Panc1 (cell line): ENCODE measurements around the gene VMAC. TPM values are rescaled to one million over a fixed set of nuclear protein-coding genes. Genes with fewer than 3 reads are reported as not detected.

Experiments
- ATAC-seq: fragments of 200-7000 bp; cut with Tn5 transposase; 2 replicates; pipeline ENCODE4 v1.9.1; 2020; ENCODE audit warnings: mild to moderate bottlenecking, moderate library complexity
- BruUV-seq: library from RNA; stranded (reverse); fragments of 400-500 nt; replicated peaks from 2 replicates; lab custom pipeline; 2021; lab: Mats Ljungman, UMichigan
- CTCF ChIA-PET: fragments of 300-600 bp; sonication (Branson Sonifier 250); formaldehyde crosslinking; loops from one replicate; lab custom pipeline; 2022; ENCODE audit warnings: antibody characterized with exemption; lab: Charles Lee
- POLR2A ChIA-PET: fragments of 300-600 bp; sonication (Branson Sonifier 250); formaldehyde crosslinking; loops from one replicate; lab custom pipeline; 2022; ENCODE audit warnings: antibody characterized with exemption; lab: Charles Lee
- DNase-seq: peaks from one replicate; pipeline ENCODE4 v3.0.0-alpha.2; 2010; ENCODE audit warnings: low read depth, low spot score
- H3K27ac ChIP-seq: 2 replicates; pipeline ENCODE4 v1.5.1; 2011; ENCODE audit warnings: mild to moderate bottlenecking, low read length, inconsistent platforms
- H3K27me3 ChIP-seq: fragments of 200-500 bp; sonication (Bioruptor generic); 2 replicates; pipeline ENCODE4 v1.6.0; 2014; ENCODE audit warnings: low read length, inconsistent platforms; ENCODE audit not compliant: control insufficient read depth, insufficient read depth
- H3K36me3 ChIP-seq: fragments of 200-500 bp; sonication (Bioruptor generic); 2 replicates; pipeline ENCODE4 v1.5.1; 2014; ENCODE audit warnings: inconsistent platforms, mild to moderate bottlenecking, low read length, moderate library complexity; ENCODE audit not compliant: control insufficient read depth, insufficient read depth
- H3K4me1 ChIP-seq: 2 replicates; pipeline ENCODE4 v1.5.1; 2011; ENCODE audit warnings: inconsistent platforms, mild to moderate bottlenecking, low read length, moderate library complexity; ENCODE audit not compliant: control insufficient read depth, insufficient read depth
- H3K4me3 ChIP-seq, 2 experiments: 2 replicates each; pipeline ENCODE4 v1.5.1; 2011 to 2012; ENCODE audit warnings: low read depth in 2 of 2, low read length in 2 of 2, mild to moderate bottlenecking in 2 of 2, inconsistent platforms in 1 of 2, moderate library complexity in 1 of 2
- H3K9me3 ChIP-seq: fragments of 200-500 bp; sonication (Bioruptor generic); 2 replicates; pipeline ENCODE4 v1.5.1; 2014; ENCODE audit warnings: low read depth, mild to moderate bottlenecking, inconsistent platforms, low read length, moderate library complexity; ENCODE audit not compliant: control insufficient read depth, insufficient read depth
- POLR2AphosphoS5 ChIP-seq: IDR thresholded peaks from 2 replicates; pipeline ENCODE4 v1.6.1; 2012; ENCODE audit warnings: mild to moderate bottlenecking, low read depth, low read length, moderate library complexity
- SIN3A ChIP-seq: IDR thresholded peaks from 2 replicates; pipeline ENCODE4 v1.6.1; 2012; ENCODE audit warnings: low read depth, mild to moderate bottlenecking, low read length, moderate library complexity, borderline replicate concordance; ENCODE audit not compliant: insufficient read depth
- TCF7L2 ChIP-seq: IDR thresholded peaks from 2 replicates; pipeline ENCODE4 v1.6.1; 2011; ENCODE audit warnings: mild to moderate bottlenecking, low read depth, low read length, inconsistent platforms
- in situ Hi-C: cut with HindIII; loops from 2 replicates; pipeline ENCODE4 v1.10.0; 2016; ENCODE audit warnings: low sequenced_read_pairs, low pct_unique_long_range_greater_than_20kb
- intact Hi-C: fragments of 100-400 bp; cut with micrococcal nuclease; formaldehyde crosslinking; loops from one replicate; pipeline ENCODE4 v1.10.0; 2022; ENCODE audit not compliant: unreplicated experiment
- total RNA-seq: library from RNA; stranded (reverse); gene quantifications from one replicate; pipeline ENCODE4 v1.2.1, GENCODE V29; 2021; ENCODE audit not compliant: unreplicated experiment
- TF ChIP-seq, protein P1 (sequence below), 2 experiments: IDR thresholded peaks; 2 replicates each; pipeline ENCODE4 v1.6.1; 2011 to 2012; ENCODE audit warnings: low read depth in 2 of 2, control low read depth in 1 of 2, low read length in 1 of 2, mild to moderate bottlenecking in 1 of 2, moderate library complexity in 1 of 2; ENCODE audit not compliant: insufficient read depth in 1 of 2
- TF ChIP-seq, protein P2 (sequence below): fragments of 450-650 bp; IDR thresholded peaks from 2 replicates; pipeline ENCODE4 v1.5.1; 2017; ENCODE audit warnings: mild to moderate bottlenecking

VMAC gene
- total RNA-seq, 1 experiment from 2014 or later: 5.2 TPM

- DNase-seq (no peak), ATAC-seq (no peak)
- H3K27me3 ChIP-seq: no peaks in the 10 kb centered on the region
- H3K36me3 ChIP-seq: no peaks in the 10 kb centered on the region
- ChIA-PET POLR2A (no interaction called here), CTCF (no interaction called here)
- intact Hi-C loops: no loop called here
- no peak overlapping the region for H3K27ac ChIP-seq
- no peak overlapping the region for H3K4me3 ChIP-seq
- no peaks in the 10 kb centered on the region for H3K4me1 ChIP-seq
- in situ Hi-C loops: no loop called here
- TF ChIP-seq, protein P1, sequence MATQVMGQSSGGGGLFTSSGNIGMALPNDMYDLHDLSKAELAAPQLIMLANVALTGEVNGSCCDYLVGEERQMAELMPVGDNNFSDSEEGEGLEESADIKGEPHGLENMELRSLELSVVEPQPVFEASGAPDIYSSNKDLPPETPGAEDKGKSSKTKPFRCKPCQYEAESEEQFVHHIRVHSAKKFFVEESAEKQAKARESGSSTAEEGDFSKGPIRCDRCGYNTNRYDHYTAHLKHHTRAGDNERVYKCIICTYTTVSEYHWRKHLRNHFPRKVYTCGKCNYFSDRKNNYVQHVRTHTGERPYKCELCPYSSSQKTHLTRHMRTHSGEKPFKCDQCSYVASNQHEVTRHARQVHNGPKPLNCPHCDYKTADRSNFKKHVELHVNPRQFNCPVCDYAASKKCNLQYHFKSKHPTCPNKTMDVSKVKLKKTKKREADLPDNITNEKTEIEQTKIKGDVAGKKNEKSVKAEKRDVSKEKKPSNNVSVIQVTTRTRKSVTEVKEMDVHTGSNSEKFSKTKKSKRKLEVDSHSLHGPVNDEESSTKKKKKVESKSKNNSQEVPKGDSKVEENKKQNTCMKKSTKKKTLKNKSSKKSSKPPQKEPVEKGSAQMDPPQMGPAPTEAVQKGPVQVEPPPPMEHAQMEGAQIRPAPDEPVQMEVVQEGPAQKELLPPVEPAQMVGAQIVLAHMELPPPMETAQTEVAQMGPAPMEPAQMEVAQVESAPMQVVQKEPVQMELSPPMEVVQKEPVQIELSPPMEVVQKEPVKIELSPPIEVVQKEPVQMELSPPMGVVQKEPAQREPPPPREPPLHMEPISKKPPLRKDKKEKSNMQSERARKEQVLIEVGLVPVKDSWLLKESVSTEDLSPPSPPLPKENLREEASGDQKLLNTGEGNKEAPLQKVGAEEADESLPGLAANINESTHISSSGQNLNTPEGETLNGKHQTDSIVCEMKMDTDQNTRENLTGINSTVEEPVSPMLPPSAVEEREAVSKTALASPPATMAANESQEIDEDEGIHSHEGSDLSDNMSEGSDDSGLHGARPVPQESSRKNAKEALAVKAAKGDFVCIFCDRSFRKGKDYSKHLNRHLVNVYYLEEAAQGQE (IDR thresholded peaks at IDR 0.05; ENCODE audit: insufficient read depth in 1 of 2, low read depth in 2 of 2, low read length in 1 of 2): no peak
- no peak for TF ChIP-seq TCF7L2
- TF ChIP-seq SIN3A: no peak
- TF ChIP-seq, protein P2, sequence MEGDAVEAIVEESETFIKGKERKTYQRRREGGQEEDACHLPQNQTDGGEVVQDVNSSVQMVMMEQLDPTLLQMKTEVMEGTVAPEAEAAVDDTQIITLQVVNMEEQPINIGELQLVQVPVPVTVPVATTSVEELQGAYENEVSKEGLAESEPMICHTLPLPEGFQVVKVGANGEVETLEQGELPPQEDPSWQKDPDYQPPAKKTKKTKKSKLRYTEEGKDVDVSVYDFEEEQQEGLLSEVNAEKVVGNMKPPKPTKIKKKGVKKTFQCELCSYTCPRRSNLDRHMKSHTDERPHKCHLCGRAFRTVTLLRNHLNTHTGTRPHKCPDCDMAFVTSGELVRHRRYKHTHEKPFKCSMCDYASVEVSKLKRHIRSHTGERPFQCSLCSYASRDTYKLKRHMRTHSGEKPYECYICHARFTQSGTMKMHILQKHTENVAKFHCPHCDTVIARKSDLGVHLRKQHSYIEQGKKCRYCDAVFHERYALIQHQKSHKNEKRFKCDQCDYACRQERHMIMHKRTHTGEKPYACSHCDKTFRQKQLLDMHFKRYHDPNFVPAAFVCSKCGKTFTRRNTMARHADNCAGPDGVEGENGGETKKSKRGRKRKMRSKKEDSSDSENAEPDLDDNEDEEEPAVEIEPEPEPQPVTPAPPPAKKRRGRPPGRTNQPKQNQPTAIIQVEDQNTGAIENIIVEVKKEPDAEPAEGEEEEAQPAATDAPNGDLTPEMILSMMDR: no peak
- TF ChIP-seq POLR2AphosphoS5: no peak
- no TSS peak for BruUV-seq
- H3K9me3 ChIP-seq: no peaks in the 10 kb centered on the region
Measured at GRCh38 chr19:5925830-5926427, 21.3 kb downstream of the VMAC start.

DNA sequence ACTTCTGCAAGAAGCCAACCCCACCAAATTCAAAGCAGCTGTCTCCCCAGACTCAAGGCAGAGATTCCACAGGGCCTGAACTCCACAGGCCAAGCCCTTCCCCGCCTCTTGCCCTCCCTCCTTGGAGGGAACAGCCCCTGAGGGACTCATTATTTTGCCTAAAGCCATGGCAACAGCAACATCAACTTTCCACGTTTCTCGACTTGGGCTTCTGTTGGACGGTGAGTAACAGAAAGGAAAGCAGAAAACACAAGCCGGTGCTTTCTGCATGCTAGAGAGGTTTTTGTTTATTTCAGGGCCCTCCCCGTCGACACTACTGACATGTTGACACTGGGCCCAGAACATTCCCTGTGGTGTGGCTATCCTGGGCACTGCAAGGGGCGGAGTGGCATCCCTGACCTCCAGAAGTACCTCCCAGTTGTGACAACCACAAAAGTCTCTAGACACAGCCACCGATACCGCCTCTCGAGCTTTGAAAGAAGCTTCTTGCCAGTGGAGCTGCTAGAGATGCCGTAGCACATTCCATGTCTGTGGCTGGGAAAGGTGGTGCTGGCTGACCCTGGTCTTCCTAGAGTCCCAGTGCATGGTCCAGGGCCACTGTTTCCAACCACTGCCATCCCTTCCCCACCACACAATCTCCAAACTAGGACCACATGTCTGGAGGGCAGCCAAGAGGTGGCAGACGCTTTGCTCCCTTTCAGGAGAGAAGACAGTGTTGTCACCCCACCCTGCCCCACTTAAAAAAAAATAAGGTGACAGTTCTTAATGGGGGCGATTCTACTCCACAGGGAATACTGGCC, 22.2 kb downstream of the VMAC start:
- H3K27ac ChIP-seq: no peak overlapping the region
- DNase-seq (no peak), ATAC-seq (no peak)
- H3K9me3 ChIP-seq: no peaks in the 10 kb centered on the region
- H3K4me3 ChIP-seq: no peak overlapping the region
- intact Hi-C loops (no loop called here), in situ Hi-C loops (no loop called here)
- no TSS peak for BruUV-seq
- TF ChIP-seq, protein P2: no peak
- TF ChIP-seq, protein P1 (IDR thresholded peaks at IDR 0.05; ENCODE audit: insufficient read depth in 1 of 2, low read depth in 2 of 2, low read length in 1 of 2): no peak
- TF ChIP-seq TCF7L2 (no peak), SIN3A (no peak), POLR2AphosphoS5 (no peak)
- no peaks in the 10 kb centered on the region for H3K27me3 ChIP-seq
- CTCF ChIA-PET: no interaction called here
- H3K4me1 ChIP-seq: no peaks in the 10 kb centered on the region
- POLR2A ChIA-PET: no interaction called here
- no peaks in the 10 kb centered on the region for H3K36me3 ChIP-seq
